Inflammatory macrophage (primary cell): ENCODE data around the gene TAF11L13.

Experiments used
- DNase-seq, 2 donors: peaks; one replicate each; pipeline ENCODE4 v3.0.0-alpha.2; 2020 to 2022

TAF11L13 gene

DNA sequence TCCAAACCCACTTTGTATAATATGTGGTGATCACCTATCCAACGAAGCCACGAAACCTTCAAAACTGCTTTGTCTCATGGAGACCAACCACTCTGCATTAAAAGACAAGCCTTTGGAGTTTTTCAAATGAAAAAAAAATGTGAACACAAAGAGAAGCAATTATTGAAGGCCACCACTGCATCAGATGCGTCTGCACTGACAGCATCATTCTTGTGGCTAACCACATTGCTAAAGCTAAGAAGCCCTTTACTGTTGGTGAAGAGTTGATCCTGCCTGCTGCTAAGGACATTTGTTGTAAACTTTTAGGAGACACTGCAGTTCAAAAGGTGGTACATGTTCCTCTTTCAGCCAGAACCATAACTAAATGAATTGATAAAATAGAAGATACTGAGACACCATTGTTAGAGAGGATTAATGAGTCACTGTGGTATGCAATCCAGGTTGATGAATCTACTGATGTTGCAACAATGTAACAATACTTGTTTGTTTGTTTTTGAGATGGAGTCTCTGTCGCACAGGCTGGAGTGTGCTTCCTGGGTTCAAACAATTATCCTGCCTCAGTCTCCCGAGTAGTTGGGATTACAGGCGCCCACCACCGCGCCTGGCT is 47.8 kb downstream of the TAF11L13 start:
- no peak for DNase-seq

DNA sequence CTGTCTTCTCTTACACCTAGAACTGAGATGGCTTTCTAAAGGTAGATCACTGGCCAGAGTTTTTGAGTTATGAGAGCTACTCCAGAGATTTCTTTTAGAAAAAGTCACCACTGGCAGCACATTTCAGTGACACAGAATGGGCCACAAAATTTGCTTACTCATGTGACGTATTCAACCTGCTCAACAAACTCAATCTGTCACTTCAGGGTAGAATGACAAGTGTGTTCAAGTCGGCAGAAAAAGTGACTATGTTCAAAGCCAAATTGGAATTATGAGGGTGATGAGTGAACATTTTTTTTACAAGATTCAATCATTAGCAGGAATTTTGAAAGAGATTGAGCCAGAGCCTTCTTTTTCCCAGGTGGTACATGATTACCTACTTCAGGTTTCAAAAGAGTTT is 48.8 kb downstream of the TAF11L13 start:
- DNase-seq: no peak
